ENCODE measurements around the gene SCYGR5. TPM values are rescaled to one million over a fixed set of nuclear protein-coding genes. Genes with fewer than 3 reads are reported as not detected.

Gene SCYGR5
- total RNA-seq, 2 donors from 2014 or later = not detected

- Histone ChIP-seq H3K9ac (ENCODE audit: extremely low read depth, low read length, poor library complexity, severe bottlenecking) (no peak overlapping the region), H3K4me3 (ENCODE audit: low read length) (no peak overlapping the region), H3K4me1 (ENCODE audit: control insufficient read depth, insufficient read depth, low read length) (no peaks in the 10 kb centered on the region), H3K9me3 (ENCODE audit: control insufficient read depth, low read length) (no peaks in the 10 kb centered on the region), H3K36me3 (ENCODE audit: control insufficient read depth, insufficient read depth, low read length) (no peaks in the 10 kb centered on the region), H3K27ac (ENCODE audit: low read depth, low read length) (no peak overlapping the region), H3K27me3 (ENCODE audit: control insufficient read depth, insufficient read depth, low read length, poor library complexity, severe bottlenecking) (no peaks in the 10 kb centered on the region)
- no peak for TF ChIP-seq CTCF (conservative IDR thresholded peaks at IDR 0.05)
- no peak for DNase-seq
- no peak overlapping the region for H3K4me3 Mint-ChIP-seq
- whole genome bisulfite sequencing, 2 experiments (ENCODE audit: insufficient coverage in 1 of 2, insufficient read length in 1 of 2) = 84 to 85% methylated on average over 2 to 4 of the region's 4 CpGs
- H3K27ac Mint-ChIP-seq = no peak overlapping the region
- H3K27me3 Mint-ChIP-seq (ENCODE audit: insufficient read depth) = no peaks in the 10 kb centered on the region
- peaks cover 2% of the 10 kb centered on the region for H3K4me1 Mint-ChIP-seq
- peaks cover 3% of the 10 kb centered on the region for H3K9me3 Mint-ChIP-seq
- H3K36me3 Mint-ChIP-seq (ENCODE audit: low read depth) = no peaks in the 10 kb centered on the region
Measured at GRCh38 chr2:227703280-227703732, 36.7 kb downstream of the SCYGR5 start.

- H3K4me1 Mint-ChIP-seq = peaks cover 2% of the 10 kb centered on the region
Measured at GRCh38 chr2:227703961-227704360, 37.4 kb downstream of the SCYGR5 start.

GRCh38 chr2:227706859-227707258, 40.3 kb downstream of the SCYGR5 start:
- no peak overlapping the region for H3K9ac ChIP-seq (ENCODE audit: extremely low read depth, low read length, poor library complexity, severe bottlenecking)
- 93 to 97% methylated on average over 2 to 4 of the region's 4 CpGs for WGBS, 2 experiments (ENCODE audit: insufficient coverage in 1 of 2, insufficient read length in 1 of 2)
- no peak for DNase-seq
- peaks cover 9% of the 10 kb centered on the region for H3K9me3 Mint-ChIP-seq
- H3K9me3 ChIP-seq (ENCODE audit: control insufficient read depth, low read length) = no peaks in the 10 kb centered on the region
- no peaks in the 10 kb centered on the region for H3K27me3 Mint-ChIP-seq (ENCODE audit: insufficient read depth)
- no peaks in the 10 kb centered on the region for H3K36me3 Mint-ChIP-seq (ENCODE audit: low read depth)
- no peak overlapping the region for H3K4me3 ChIP-seq (ENCODE audit: low read length)
- H3K27me3 ChIP-seq (ENCODE audit: control insufficient read depth, insufficient read depth, low read length, poor library complexity, severe bottlenecking) = no peaks in the 10 kb centered on the region
- H3K27ac Mint-ChIP-seq = peak overlapping the region; percentile 20
- H3K4me1 Mint-ChIP-seq = peaks cover 2% of the 10 kb centered on the region
- H3K4me3 Mint-ChIP-seq = no peak overlapping the region
- no peak overlapping the region for H3K27ac ChIP-seq (ENCODE audit: low read depth, low read length)
- H3K36me3 ChIP-seq (ENCODE audit: control insufficient read depth, insufficient read depth, low read length) = no peaks in the 10 kb centered on the region
- no peak for TF ChIP-seq CTCF (conservative IDR thresholded peaks at IDR 0.05)
- no peaks in the 10 kb centered on the region for H3K4me1 ChIP-seq (ENCODE audit: control insufficient read depth, insufficient read depth, low read length)

More at GRCh38 chr2:227703961-227704360, 37.4 kb downstream of the SCYGR5 start:
- Histone ChIP-seq H3K27me3 (ENCODE audit: control insufficient read depth, insufficient read depth, low read length, poor library complexity, severe bottlenecking) (no peaks in the 10 kb centered on the region), H3K4me3 (ENCODE audit: low read length) (no peak overlapping the region), H3K27ac (ENCODE audit: low read depth, low read length) (no peak overlapping the region), H3K36me3 (ENCODE audit: control insufficient read depth, insufficient read depth, low read length) (no peaks in the 10 kb centered on the region), H3K4me1 (ENCODE audit: control insufficient read depth, insufficient read depth, low read length) (no peaks in the 10 kb centered on the region), H3K9me3 (ENCODE audit: control insufficient read depth, low read length) (no peaks in the 10 kb centered on the region), H3K9ac (ENCODE audit: extremely low read depth, low read length, poor library complexity, severe bottlenecking) (no peak overlapping the region)
- H3K9me3 Mint-ChIP-seq = peaks cover 3% of the 10 kb centered on the region
- no peak for DNase-seq
- H3K36me3 Mint-ChIP-seq (ENCODE audit: low read depth) = no peaks in the 10 kb centered on the region
- no peak overlapping the region for H3K4me3 Mint-ChIP-seq
- no peak overlapping the region for H3K27ac Mint-ChIP-seq
- WGBS, 2 experiments (ENCODE audit: insufficient coverage in 1 of 2, insufficient read length in 1 of 2) = 89 to 95% methylated on average over 2 to 3 of the region's 3 CpGs
- H3K27me3 Mint-ChIP-seq (ENCODE audit: insufficient read depth) = no peaks in the 10 kb centered on the region
- no peak for TF ChIP-seq CTCF (conservative IDR thresholded peaks at IDR 0.05)

Measured in endodermal cell (in vitro differentiated cells).